ENCODE results near the gene STARD5. TPM values are rescaled to one million over a fixed set of nuclear protein-coding genes. Genes with fewer than 3 reads are reported as not detected.
A peak's percentile ranks its signal among the peaks of the same experiment; 100 is the strongest.

Gene STARD5
- total RNA-seq, 1 donor from 2014 or later = 3.3 TPM

- no peak for DNase-seq (ENCODE audit: low spot score in 2 of 2)
Measured at GRCh38 chr15:81314378-81314777, 9.6 kb downstream of the STARD5 start.

GRCh38 chr15:81313686-81314085 lies 10.3 kb downstream of the STARD5 start:
- no peak for DNase-seq (ENCODE audit: low spot score in 2 of 2)
- FAIRE-seq = no peak

More at GRCh38 chr15:81314378-81314777, 9.6 kb downstream of the STARD5 start:
- no peak for FAIRE-seq

DNA sequence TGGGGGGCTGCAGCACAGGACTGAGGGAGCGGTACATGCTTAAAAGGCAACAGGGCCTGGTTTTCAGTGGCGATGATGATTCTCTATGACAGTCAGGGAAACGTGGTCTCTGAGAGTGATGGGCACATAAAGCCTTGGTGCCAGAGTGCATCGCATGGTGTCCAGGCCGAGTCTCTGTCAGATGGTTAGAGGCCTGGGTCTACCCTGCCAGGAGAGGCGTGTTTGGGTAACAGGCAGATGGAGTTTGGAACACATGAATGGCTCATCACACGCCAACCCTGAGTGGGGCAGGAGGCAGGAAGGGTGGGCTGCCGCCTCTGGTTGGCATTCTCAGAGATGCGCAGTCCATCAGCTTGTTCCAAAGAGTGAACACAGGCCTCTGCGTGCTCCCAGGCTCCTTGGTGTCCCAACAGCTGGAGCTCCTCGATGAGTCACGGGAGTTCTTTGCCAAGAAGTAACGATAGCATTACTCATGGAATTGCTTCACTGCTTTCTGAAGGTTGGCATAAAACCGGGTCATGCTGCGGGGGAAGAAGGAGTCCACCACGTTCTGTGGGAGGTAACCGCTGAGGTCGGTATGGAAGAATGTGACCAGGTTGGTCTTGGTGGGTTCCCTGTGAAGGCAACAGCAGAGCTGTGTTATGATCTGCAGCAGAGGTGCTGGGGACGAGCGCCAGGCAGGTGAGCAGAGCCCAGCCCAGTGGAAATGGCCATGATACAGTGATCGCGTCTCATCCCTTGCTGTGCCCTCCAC lies 11.0 kb downstream of the STARD5 start:
- FAIRE-seq (no peak), DNase-seq (ENCODE audit: low spot score in 2 of 2) (peak in 1 of 2 donors; percentile 32)

DNA sequence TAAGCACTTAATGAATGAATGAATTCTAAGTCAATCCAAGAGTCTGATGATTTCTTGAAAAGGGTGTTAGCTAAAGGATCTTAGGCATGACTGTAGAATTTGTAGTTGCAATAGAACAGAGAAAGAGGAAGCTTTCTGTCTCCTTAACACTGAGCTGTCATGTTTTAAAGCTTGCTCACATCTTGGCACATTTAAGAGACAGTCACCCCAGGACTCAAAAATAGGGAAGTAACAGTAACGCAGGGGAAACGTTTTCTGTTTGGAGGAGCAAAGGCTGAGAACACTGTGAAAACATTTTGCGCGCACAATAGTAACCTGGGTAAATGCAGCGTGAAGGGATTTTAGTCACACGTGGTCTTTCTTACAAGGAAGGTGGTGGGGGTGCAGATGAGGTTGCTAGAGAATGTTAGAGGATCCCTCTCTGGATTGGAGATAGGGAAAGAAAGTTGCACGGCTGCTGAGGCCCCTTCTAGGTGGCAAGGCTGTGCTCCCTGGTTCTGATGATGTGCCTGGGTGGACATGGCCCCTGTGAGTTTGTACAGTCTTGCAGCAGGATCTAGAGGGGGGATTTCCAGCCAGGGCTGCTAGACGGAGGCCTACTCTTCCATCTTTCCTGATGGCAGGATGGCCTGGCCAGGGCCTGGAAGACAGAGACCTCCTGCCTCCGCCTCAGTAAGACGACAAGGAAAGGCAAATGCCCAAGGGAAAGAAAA lies 12.0 kb downstream of the STARD5 start:
- DNase-seq (ENCODE audit: low spot score in 2 of 2) = no peak
- no peak for FAIRE-seq

- no peak for FAIRE-seq
Measured at GRCh38 chr15:81310480-81310879, 13.5 kb downstream of the STARD5 start.

GRCh38 chr15:81309647-81310450 lies 14.1 kb downstream of the STARD5 start:
- no peak for DNase-seq (ENCODE audit: low spot score in 2 of 2)

More at GRCh38 chr15:81310480-81310879, 13.5 kb downstream of the STARD5 start:
- DNase-seq (ENCODE audit: low spot score in 2 of 2) = no peak

DNA sequence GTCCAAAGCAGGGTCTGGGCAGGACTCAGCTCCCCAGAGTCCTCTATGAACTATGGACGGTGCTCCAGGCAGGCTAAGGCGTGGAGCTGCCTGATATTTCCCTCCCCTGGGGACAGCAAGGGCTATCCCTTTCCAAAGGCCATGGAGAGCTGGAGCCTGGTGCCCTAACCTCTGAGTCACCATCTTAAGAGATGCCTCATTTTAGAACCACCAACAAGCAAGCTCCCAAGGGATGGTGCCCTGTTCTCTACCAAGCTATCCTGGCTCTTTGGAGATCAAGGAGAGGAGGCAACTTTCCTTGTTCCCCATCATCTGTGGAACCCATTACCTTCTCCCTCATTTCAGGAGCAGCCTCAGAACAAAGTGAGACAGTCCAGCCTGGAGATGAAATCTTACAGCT lies 15.7 kb downstream of the STARD5 start:
- FAIRE-seq = no peak
- DNase-seq (ENCODE audit: low spot score in 2 of 2) = no peak

More at GRCh38 chr15:81309647-81310450, 14.1 kb downstream of the STARD5 start:
- no peak for FAIRE-seq

- FAIRE-seq = no peak
- DNase-seq (ENCODE audit: low spot score in 2 of 2) = no peak
Measured at GRCh38 chr15:81304226-81304625, 19.7 kb downstream of the STARD5 start.

GRCh38 chr15:81303244-81304225 lies 20.4 kb downstream of the STARD5 start:
- FAIRE-seq (no peak), DNase-seq (ENCODE audit: low spot score in 2 of 2) (no peak)

DNA sequence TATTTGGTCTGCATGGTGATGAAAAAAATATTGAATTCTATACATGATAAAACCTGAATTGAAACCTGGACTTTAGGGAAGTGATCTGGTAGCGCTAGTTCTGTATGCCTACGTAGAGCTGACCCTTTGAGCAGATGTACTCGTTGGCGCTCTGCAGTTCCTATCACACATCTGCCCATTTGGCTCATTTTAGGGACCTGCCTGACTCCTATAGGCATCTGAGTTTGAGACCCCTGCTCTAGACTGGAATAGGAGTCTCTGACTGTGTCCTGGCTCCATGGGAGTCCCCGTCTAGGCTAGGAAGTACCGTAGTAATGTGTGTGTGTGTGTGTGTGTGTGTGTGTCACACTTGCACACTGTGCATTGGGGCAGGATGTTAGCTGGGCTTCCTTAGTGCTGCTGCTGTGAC lies 21.2 kb downstream of the STARD5 start:
- DNase-seq (ENCODE audit: low spot score in 2 of 2) (no peak), FAIRE-seq (no peak)

DNA sequence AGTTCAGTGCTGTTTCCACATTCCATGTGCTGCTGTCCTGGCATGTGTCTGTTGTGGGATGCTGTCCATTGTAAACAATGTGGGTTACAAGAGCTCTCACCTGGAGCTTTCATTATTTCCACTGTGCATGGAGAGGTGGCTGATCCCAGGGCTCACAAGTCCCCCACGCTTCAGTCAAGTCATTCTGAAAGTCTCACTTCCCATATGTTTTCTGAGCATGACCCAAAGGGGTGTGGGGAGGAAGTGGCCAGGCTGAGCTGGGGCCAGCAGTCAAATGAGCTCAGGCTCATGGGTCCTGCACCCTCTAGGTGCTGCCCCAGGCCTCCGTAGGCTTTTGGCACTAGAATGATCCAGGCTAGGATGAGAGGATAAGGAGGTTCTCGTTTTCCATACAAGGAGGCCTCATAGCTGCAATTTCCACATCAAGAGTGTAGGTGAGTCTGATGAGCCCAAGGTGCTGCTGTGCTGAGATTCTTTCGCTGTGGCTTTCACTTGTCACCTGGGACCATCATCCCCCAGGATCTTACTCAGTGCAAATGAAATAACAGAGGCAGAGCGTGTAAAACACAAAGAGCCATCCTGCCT lies 22.0 kb downstream of the STARD5 start:
- no peak for FAIRE-seq

GRCh38 chr15:81301385-81301784 lies 22.6 kb downstream of the STARD5 start:
- DNase-seq (ENCODE audit: low spot score in 2 of 2) (no peak), FAIRE-seq (no peak)

More for the DNA sequence above, 22.0 kb downstream of the STARD5 start:
- DNase-seq (ENCODE audit: low spot score in 2 of 2) = no peak

DNA sequence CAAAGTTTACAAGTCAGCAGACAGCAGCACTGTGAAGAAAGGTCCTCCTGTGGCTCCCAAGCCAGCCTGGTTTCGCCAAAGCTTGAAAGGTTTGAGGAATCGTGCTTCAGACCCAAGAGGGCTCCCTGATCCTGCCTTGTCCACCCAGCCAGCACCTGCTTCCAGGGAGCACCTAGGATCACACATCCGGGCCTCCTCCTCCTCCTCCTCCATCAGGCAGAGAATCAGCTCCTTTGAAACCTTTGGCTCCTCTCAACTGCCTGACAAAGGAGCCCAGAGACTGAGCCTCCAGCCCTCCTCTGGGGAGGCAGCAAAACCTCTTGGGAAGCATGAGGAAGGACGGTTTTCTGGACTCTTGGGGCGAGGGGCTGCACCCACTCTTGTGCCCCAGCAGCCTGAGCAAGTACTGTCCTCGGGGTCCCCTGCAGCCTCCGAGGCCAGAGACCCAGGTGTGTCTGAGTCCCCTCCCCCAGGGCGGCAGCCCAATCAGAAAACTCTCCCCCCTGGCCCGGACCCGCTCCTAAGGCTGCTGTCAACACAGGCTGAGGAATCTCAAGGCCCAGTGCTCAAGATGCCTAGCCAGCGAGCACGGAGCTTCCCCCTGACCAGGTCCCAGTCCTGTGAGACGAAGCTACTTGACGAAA lies 24.2 kb downstream of the STARD5 start:
- DNase-seq (ENCODE audit: low spot score in 2 of 2) (no peak), FAIRE-seq (no peak)

- FAIRE-seq = no peak
- DNase-seq (ENCODE audit: low spot score in 2 of 2) = no peak
Measured at GRCh38 chr15:81299156-81299555, 24.8 kb downstream of the STARD5 start.

GRCh38 chr15:81298611-81299010 lies 25.3 kb downstream of the STARD5 start:
- FAIRE-seq = no peak
- DNase-seq (ENCODE audit: low spot score in 2 of 2) = no peak

GRCh38 chr15:81297603-81298575 lies 26.1 kb downstream of the STARD5 start:
- no peak for DNase-seq (ENCODE audit: low spot score in 2 of 2)
- no peak for FAIRE-seq

- no peak for FAIRE-seq
- DNase-seq (ENCODE audit: low spot score in 2 of 2) = no peak
Measured at GRCh38 chr15:81297147-81297572, 26.8 kb downstream of the STARD5 start.

DNA sequence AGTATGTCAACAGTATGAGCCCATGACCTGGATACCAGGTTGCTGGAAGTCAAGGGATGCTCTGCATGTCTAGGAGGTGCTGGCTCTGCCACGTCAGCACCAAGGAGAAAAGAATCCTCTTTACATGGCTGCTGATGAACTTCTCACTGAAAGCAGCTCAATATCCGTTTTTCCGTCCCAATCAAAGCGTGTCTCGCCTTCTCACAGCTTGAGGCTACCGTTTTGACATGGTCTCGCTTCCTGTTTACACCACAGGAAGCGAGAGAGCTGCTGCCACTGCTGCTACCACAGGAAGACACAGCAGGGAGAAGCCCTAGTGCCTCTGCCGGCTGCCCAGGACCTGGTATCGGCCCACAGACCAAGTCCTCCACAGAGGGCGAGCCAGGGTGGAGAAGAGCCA lies 27.3 kb downstream of the STARD5 start:
- no peak for FAIRE-seq
- DNase-seq (ENCODE audit: low spot score in 2 of 2) = no peak
